Stimulated activated CD4-positive, alpha-beta T cell treated with anti-CD3 and anti-CD28 coated beads, TNF-alpha, amount 100 ng/mL, for 24 hours (primary cell): ENCODE measurements around the gene PTPRT.

Experiments
- DNase-seq, 3 experiments: peaks; one replicate each; pipeline ENCODE4 v3.0.0-alpha.2; 2020; ENCODE audit warnings: low read depth in 3 of 3

Gene PTPRT

GRCh38 chr20:42734660-42735368, 454.9 kb downstream of the PTPRT start:
- DNase-seq: no peak

DNA sequence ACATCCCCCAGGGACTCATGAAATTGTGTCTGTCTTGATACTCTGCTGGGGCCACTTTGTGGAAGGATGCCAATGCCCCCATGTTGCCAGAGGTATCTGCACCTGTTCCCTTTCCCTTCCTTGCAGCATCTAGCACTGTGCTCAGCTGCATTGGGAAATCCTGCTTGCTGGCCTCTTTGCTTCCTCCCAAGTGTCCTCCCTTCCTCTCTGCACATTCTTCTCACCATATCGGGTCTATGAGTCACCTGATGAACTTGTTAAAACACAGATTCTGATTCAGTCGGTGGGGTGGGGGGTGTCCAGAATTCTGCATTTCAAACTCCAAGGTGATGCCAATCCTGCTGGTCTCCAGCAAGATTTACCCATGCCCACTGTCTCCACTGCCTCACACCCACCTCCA, 467.8 kb downstream of the PTPRT start:
- DNase-seq: no peak

GRCh38 chr20:42714298-42715141, 475.2 kb downstream of the PTPRT start:
- DNase-seq: no peak

DNA sequence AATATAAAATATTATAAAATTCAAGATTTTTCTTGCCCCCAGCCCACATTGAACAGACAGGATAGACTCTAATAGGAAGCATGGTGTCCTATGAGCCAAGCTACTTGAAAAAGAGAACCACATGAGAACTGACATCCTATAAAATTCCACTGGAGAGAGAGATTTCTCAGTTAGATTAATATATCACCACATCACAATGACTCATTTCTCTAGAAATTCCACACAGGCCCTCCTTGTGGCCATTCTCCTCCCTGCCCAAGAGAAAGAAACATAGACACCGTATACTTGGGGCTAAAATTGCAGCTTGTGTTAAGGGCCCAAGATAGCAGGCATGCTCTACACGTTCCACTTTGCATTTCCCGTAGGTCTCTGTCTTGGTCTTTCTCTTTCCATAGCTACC, 481.4 kb downstream of the PTPRT start:
- DNase-seq: no peak

GRCh38 chr20:42706759-42707158, 482.9 kb downstream of the PTPRT start:
- DNase-seq: no peak

DNA sequence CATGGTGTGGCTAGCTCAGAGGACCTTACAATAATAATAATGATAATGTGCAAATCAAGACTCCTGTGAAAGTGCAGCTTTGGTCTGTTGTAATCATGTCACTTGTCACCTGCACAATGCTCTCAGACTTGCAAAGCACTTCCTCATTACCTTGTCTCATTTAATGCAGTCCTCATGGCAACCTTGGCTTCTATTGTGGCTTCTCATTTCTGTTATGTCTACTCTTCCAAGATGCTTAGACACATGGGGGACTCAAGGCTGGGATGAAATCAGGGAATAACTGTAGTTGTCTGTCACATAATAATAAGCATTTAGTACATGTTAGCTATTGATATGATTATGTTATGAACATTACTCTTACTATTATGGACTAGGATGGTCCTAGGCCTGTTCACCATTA, 484.2 kb downstream of the PTPRT start:
- no peak for DNase-seq

GRCh38 chr20:42703744-42704143, 486.0 kb downstream of the PTPRT start:
- no peak for DNase-seq

DNA sequence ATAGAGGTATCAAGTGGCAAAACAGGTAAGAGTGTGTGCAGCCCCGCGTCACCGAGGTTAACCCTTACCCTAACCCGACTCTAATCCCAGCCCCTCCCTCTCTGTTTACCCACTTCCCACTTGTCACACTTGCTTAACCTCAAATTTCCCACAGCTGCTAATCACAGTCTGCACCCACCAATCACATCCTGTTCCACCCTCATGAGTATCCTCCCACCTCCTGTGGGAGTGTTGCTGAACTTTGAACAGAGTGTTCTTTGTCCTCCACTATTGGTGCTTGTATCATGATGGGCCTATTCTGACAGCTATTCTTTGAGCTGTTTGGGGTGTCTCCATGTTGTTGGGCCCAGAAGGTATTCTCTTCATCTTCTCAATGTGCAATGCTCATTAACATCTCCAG, 487.8 kb downstream of the PTPRT start:
- DNase-seq: no peak

- no peak for DNase-seq
Measured at GRCh38 chr20:42700372-42700771, 489.3 kb downstream of the PTPRT start.

DNA sequence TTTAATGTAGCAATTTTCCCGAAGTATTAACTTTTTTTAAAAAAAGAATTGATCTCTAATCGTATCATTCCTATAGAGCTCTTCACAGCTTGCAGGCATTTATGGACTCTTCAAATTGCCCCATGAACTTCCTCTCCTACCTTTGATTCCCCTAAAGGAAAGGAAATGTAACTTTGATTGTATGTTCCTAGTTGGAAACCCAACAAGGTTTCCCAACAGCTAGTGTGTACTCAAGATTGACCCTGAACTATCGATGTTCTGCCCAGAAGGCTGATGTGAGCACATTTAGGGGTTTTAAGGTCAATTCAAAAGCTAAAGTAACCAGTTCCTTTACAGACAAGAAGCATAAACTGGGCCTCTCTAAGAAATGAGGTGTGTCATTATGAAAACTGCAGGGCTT, 491.7 kb downstream of the PTPRT start:
- no peak for DNase-seq

GRCh38 chr20:42690842-42691437, 498.8 kb downstream of the PTPRT start:
- no peak for DNase-seq

- no peak for DNase-seq
Measured at GRCh38 chr20:42688576-42688975, 501.1 kb downstream of the PTPRT start.

DNA sequence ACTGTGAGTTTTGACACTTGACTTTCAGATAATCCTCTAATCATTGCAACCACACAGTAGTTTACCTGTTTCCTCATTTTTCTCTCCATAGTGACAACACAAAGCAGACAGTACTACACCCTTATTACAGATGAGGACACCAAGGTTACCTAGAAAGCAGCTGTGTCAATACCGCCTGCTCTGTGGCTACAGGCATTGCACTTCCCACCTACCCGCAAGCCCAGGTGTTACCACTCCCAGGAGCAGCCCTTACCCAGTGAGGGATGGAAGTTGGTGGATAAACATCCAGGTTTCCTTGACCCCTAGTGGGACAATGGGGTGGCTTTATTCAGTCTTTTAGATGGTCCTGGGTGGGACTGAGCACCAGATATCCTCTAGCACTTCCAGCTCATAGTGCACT, 503.6 kb downstream of the PTPRT start:
- no peak for DNase-seq

DNA sequence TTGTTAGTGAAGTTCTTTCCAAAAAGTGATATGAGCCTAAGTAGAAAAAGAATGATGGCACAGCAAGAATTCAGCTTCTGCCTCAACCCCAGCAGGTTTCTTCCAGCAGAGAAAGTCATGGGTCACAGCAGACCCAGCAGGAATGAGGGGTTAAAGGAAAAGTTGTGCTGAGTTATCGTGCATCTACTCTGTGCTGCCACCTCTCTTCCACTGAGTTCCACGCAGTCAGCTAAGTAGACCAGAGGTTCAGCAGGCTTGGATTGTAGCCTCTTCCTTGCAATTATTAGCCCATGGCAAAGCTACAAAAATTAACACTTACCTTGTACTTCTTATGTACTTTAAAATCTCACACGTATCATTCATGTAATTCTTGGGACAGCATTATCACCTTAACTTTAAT, 510.8 kb downstream of the PTPRT start:
- DNase-seq: no peak

DNA sequence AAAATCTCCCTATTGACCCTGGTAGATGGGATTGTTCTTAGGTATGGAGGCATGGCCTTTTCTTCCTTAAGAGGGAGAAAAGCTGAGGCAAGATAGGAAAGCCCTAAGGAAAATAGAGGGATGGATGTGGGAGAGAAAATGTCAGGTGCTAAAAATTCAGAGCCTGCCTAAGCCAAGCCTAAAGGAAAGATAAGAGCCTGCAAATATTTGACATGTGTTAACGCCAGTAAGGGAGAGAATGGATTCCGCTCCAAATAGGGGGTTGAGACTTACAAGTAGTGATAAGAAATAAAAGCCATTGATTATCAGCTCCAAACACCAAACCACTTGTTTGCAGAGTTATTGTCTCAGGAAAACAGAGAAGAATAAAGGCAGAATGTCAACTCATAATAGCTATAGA, 533.6 kb downstream of the PTPRT start:
- DNase-seq: no peak

- no peak for DNase-seq
Measured at GRCh38 chr20:42652266-42652665, 537.4 kb downstream of the PTPRT start.

DNA sequence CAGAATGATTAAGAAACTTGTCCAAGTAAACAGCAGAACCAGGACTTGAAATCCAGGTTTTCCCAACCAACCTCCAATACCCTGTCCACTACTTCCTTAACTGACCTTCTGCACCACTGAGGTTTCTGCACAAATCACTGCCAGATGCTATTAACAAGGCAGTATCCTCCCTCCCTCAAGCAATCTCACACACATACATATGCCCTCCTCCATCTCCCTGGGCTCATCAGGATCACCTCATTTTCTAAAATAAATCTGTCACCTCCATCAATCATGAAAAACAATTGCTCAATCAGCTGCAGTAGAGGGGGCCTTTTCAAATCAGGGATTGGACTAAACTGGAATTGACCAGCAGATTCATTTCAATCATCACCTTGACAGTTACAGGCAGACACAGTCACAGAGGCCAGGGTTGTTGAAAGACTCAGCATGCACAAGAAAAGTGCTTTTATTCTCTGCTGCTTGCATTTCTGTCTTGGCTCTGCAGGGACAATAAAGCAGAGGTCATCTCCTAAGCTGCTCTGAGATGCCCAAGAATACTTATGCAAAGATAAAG, 539.4 kb downstream of the PTPRT start:
- DNase-seq: no peak

GRCh38 chr20:42649748-42650147, 540.0 kb downstream of the PTPRT start:
- DNase-seq: no peak

DNA sequence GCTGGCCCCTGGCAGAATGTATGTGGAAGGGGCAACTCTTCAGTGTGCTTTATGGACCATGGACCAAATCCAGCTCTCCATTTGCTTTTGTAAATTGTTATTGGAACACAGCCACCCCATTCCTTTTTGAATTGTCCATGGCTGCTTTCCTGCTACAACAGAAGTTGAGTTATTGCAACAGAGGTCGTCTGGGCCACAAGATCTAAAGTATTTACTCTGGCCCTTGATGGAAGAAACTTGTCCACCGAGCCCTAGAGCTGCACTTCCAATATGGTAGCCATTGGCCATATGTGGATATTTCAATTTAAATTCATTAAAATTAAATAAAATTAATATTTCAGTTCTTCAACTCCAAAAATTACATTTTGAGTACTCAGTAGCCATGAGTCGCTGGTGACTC, 543.5 kb downstream of the PTPRT start:
- DNase-seq: no peak

- DNase-seq: no peak
Measured at GRCh38 chr20:42641886-42642285, 547.8 kb downstream of the PTPRT start.

DNA sequence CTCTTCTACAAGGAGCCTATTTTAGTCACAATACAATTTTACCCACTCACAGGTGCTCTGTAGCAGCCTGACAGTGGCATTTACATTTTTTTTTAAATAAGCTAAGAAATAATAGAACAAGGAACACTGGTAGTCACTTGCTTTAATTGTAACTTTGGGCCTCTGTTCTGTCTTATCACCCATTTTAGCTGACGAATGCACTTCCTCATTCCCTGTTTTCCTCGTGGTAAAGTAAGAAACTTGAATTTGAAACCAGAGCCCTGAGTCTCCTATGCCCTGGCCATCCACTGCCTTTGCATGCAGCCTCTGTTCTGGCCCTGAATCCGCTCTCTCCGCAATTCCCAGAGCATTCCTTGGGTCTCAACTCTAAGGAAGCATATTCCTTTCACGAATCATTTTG, 550.6 kb downstream of the PTPRT start:
- no peak for DNase-seq

DNA sequence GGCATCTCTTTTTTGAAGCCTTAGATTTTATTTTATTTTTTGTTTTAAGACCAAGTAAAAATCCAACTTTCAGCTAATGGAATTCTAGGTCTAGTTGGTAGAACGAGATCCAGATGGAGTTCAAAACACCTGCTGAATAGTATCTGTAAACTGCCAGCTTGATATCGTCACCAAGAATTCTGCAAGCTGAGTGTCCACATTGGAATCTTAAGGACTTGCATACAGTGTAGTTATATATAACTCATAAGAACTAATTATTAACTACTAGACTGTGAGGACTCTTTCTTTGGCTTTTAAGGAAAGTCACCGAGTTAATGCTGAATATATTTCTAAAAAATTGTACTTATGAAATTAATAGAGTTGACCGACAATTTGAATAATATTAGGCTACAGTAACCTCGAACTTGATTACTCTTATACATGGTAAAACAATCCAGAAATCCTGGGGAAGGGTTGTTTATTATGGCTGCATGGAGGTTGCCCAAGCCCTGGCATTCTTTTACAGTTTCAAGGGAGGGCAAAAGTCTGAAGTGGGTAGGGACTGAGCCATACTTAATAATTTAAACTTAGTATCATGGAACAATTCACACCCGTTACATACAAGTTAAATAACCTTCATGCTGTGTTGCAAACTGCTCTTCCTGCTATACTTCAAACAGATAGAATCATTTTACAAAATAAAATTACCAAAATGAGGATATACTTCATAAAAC, 553.9 kb downstream of the PTPRT start:
- DNase-seq: no peak
